NCI-H2227 (cell line): ENCODE measurements around the gene ZC3H12A.

Experiments used
- DNase-seq: peaks from one replicate; lab custom pipeline; 2025; ENCODE audit not compliant: unreplicated experiment; lab: John Stamatoyannopoulos, UW

ZC3H12A gene

DNA sequence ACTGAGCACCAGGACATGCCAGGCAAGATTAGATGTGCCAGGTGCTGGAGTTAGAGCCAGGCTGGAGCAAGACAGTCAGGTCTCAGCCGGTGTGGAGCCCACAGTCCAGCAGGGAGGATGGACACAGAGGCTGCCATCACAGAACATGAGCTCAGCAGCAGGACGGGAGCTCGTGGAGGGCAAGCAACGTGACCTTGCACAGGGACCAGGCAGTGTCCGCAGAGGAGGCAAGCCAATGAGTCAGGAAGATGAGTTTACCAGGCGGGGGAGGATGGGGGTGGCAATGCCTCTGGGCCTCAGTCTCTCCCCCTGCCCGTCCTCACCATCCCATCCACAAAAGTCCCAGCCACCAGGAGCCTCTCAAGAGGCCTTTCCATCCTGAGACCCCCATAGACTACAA lies 20.7 kb upstream of the ZC3H12A start:
- DNase-seq: no peak

DNA sequence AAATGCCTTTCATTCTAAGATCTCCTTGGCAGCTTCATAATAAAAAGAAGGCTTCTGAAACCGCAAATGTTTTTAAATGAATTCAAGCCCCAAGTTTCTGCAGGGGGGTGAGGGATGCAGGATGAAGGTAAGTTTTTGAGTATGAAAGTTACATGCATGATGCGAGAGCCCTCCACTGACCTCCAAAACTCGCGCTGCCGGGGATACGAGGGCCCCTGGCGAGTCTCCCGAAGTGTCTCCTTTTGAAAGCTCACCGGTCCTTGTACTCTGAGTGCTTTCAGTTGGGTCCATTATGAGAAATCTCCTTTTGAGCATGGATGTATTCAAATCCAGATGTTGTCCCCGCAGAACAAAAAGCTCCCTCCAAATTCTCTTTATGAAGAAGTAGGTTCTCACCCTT lies 18.9 kb upstream of the ZC3H12A start:
- no peak for DNase-seq

DNA sequence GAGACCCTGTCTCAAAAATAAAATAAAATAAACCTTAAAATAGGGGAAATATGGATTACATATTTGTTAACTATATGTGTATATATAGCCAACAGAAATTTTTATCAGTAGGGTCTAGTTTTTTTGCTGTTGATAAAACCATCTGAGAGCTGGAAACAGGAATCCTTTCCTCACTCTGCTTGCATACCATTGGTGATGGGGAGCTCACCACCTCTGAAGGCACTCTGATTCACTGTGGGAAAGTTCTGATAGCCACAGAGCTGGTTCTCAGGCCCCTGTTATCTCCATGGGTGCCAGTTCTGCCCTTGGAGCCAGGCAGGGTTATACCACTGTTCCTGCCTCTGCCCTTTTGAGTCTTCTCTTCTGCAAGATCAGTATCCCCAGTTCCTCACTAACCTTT lies 17.8 kb upstream of the ZC3H12A start:
- DNase-seq: no peak

DNA sequence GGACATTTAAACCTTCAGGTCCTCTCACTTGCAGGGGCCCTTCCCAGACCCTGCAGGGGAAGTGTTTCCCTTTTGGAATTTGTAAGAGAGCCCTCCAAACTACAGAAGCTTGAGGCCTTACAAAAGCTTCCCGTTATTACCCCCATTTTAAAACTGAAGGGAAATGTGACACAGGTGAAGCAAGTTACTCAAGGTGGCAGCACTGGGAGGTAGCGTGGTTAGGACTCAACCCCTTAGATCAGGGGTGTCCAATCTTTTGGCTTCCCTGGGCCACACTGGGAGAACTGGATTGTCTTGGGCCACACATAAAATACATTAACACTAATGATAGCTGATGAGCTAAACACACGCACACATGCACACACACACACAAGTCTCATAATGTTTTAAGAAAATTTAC lies 15.8 kb upstream of the ZC3H12A start:
- no peak for DNase-seq

DNA sequence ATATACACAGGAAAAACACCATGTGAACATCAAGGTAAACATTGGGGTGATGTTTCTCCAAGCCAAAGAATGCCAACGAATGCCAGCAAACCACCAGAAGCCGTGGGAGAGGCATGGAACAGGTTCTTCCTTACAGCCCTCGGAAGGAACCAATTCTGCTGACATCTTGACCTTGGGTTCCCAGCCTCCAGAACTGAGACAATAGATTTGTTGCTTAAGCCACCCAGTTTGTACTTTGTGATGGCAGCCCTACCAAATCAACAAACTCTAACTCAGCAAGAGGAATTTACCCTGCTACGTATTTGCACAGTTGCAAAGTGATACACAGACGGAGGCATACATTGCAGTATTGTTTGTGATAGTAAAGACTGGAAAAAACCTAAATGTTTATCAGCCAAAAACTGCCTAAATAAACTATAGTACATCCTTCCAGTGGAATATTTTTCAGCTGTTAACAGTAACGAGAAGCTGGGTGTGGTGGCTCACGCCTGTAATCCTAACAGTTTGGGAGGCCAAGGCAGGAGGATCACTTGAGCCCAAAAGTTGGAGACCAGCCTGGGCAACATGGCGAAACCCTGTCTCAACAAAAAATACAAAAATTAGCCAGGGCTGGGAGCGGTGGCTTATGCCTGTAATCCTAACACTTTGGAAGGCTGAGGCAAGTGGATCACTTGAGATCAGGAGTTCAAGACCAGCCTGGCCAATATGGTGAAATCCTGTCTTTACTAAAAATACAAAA lies 12.5 kb upstream of the ZC3H12A start:
- DNase-seq: no peak

DNA sequence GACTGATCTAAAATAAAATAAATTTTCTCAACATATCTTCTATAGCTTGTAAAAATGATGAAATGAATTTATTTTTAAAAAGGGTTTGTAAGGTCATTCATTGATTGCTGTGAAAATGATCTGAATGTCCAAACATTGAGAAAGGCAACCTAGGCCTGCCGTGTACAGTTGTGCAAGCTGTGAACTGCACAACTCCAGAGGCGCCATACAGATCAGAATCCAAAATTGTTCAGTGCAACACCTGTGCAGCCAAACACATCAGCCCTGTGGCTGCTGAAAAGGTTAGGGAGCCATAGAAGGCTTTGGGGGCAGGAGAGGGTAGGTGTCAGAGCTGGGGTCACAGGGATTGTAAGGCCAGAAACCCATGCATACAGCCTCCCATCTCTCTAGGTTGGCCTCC lies 9.9 kb upstream of the ZC3H12A start:
- DNase-seq: no peak

DNA sequence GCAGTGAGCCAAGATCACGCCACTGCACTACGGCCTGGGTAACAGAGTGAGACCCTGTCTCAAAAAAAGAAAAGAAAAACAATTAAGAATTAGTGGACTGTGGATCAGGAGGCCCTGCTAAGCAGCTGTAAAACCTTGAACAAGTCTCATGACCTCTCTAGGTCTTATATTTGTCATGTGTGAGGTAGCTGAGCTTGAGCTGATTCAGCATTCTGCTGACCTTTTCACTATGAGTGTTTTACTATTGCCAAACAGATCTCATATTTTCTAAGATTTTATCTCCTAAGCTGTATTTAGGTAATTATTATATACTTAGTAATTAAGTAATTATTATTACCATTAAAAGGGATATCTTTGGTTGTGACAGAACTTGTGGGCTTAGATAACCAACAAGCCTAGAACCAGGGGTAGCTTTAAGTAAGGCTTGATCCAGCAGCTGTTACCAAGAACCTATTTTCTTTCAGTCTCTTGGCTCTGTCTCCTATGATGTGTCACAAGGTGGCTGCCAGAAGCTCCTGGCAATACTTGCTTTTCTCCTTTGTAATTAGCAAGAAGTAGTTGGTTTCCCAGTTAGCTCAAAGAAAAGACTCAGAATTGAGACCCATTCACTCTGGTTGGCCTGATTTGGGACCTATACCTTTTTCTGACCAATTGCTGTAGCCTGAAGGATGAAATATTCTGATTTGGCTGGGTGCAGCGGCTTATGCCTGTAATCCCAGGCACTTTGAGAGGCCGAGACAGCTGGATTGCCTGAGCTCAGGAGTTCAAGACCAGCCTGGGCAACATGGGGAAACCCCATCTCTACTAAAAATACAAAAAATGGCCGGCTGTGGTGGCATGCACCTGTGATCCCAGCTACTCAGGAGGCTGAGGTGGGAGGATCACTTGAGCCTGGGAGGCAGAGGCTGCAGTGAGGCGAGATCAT lies 8.5 kb upstream of the ZC3H12A start:
- no peak for DNase-seq

DNA sequence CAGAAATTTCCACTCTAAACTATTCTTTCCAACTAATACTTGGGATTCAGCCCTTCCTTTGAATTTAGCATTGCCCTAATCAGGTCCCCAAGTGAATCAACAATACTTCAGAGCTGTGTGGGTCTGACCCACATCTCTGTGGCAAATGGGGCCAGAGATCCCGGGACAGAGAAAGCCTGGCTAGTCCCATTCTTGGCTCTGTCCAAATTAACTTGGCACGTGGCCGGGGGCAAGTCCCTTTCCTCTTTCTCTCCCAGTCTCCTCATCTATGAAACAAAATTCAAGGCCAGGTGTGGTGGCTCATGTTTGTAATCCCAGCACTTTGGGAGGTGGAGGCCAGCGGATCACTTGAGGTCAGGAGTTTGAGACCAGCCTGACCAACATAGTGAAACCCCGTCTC lies 6.3 kb upstream of the ZC3H12A start:
- no peak for DNase-seq

DNA sequence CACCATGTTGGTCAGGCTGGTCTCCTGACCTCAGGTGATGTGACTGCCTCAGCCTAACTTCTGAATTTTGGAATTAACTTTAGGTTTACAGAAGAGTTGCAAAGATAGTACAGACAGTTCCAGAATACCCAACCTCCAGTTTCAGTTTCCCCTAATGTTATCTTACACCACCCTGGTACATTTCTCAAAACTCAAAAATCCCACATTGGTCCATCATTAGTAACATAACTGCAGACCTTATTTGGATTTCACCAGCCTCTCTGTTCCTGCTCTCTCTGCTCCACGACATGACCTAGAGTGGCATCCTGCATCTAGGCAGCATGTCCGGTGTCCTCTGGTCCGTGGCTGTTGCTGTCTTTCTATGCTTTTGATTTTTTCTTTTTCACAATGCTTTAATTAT lies 5.0 kb upstream of the ZC3H12A start:
- no peak for DNase-seq

DNA sequence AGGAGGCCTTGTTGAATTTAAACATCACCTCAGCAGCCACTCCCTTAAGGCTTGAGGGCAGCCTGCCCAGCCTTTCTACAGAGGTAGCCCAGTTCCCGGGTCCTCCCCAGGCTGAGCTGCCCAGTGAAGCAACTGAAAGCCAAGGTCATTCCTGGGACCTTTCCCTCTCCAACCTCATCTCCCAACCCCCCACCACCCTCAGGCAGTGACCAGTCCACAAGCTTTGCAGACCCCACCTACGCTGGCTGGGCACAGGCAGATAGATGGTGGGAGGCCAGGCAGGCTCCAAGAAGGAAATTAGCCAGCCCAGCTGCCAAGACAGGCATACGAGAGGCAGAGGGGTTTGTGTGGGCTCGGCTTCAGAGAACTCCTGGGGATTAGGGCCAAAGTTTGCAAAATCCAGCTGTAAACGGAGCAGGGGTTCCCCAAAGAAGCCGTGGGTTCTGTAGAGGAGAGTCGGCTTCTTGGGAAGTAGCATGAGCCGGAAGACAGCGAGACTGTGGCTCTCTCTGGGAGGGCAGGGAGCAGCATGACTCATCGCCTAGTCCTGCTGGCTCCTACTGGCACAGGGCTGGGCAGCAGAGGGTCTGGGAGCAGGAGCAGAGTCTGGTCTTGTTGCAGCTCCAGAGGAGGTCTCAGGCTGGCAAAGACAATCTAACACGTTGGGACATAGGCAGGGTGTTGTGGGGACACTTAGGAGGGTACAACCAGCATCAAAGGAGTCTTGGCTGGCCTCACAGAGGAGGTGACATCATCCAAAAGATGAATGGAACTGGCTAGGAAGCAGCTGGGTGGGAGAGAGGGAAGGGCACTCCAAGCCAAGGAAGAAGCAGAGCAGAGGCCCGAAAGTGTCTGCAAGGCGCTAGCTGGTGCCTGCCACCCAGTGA lies 2.8 kb upstream of the ZC3H12A start:
- DNase-seq: peak; percentile 34

DNA sequence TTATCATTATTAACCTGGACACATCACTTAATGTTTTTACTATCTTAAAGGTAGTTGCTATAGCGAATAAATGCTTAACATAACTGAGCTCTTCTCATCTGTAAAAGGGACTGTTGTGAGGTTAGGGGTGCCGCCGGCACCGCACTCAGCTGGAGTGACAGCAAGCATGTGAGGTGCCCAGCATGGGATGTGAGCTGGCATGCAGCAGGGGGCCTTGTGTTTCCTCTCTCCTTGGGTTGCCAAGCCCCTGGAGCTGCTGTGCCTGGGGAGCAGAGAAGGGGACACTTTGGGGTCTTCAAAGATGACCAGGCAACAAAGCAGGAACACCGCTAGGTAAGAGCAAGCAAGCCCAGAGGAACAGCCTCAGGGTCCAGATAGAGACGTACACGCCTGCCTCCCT lies 2.1 kb upstream of the ZC3H12A start:
- no peak for DNase-seq

DNA sequence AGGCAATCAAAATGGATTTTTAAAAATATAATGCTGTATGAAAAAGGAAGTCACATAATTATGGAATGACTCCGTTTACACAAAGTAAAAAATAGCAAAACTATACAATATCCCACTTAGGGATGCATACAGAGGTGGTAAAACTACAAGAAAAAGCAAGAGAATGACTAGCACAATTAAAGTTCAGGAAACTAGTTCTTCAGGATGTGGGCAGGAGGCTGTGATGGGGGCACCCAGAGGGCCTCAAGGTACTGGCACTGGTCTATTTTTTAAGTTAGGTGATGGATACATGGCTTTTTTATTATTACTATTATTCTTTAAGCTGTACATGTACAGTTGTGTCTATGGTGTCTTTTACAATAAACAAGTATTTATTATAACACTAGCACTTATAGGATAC lies 1.4 kb upstream of the ZC3H12A start:
- no peak for DNase-seq

DNA sequence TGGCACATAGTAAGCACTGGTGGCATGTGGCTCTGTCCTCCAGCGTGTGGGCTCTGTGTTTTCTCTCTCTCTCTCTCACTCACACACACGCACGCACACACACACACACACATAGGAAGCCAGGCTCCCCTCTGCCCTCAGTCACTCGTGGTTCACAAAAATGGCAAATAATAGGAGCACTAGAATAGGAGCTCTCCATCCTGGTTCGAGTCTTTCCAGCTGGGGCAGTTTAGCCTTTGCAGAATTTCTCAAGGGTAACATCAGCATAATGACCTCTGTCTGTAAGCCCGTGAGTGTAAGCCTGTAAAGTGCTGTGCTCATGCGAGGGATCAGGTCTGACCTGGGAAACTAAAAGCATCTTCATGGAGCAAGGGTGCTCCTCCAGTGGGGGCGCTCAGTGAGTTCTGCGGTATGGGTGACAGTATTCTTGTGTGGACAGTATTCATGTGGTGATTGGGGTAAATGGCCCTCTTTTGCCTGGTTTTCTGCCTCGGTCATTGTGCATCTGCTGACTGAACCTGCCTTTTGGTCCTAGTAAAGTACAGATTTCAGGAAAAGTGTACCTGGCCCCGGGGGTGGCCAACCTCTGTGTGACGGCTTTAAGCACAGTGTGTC lies 842 bp upstream of the ZC3H12A start:
- DNase-seq: no peak

DNA sequence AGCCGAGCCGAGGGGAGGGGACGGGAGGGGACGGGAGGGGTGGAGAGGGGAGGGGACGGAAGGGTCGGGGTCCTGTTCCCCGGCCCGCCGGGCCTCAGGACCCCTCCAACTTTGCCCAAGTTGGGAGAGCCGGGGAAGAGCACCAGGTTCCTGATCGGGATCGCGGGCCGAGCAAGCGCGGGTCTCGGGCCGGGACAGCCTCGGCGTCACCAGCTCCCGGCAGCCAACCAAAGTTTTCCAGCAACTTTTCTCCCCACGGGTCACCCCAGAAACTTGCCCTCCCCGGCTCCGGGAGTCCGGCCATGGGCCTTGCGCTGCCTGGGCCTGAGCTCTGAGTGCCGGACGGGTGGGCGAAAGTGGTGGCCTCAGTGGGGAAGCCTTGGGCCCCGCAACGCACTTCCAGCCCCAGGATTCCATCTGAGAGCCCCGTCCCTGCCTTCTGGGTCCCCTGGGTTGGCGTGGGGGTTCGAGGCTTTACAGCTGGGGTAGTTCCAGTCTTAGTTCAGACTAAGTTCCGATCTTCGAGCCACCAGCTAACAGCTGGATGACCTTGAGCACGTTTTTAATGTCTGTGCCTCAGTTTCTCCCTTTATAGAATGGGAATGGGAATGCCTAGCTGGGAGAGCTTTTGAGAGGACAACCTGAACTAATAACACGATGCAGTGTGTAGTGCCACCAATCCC lies 458 bp downstream of the ZC3H12A start:
- DNase-seq: no peak

DNA sequence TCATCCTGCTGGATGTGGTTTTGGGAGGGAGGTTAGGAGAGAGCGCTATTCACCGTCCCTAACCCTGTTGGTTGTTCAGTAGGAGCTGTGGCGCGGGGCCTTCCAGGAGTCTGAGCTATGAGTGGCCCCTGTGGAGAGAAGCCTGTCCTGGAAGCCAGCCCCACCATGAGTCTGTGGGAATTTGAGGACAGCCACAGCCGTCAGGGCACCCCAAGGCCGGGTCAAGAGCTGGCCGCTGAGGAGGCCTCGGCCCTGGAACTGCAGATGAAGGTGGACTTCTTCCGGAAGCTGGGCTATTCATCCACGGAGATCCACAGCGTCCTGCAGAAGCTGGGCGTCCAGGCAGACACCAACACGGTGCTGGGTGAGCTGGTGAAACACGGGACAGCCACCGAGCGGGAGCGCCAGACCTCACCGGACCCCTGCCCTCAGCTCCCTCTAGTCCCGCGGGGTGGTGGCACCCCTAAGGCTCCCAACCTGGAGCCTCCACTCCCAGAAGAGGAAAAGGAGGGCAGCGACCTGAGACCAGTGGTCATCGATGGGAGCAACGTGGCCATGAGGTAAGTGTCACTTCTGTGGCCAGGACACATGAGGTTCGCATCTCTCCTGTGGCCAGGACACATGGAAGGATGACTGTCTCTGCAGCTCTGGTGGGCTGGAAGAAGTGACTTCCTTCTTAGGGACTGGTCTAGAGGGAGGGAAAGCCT lies 1.2 kb downstream of the ZC3H12A start:
- DNase-seq: no peak

DNA sequence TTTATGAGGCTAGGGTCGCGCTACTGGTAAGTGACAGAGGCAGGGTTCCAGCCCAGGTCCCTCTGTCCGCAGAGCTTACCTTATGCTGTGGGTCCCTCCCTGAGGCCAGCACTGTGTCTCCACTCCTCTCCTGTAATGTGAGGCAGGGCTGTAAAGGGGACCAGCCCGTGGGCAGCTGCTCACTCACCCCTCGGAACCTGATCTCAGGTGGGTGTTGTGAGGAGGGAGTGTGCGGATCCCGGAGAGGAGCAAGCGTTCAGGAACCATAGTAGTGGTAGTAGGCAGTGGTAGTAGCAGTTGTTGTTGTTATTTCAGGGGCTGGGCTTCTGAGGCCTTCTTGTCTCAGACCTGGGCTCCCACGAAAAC lies 1.7 kb downstream of the ZC3H12A start:
- DNase-seq: no peak

DNA sequence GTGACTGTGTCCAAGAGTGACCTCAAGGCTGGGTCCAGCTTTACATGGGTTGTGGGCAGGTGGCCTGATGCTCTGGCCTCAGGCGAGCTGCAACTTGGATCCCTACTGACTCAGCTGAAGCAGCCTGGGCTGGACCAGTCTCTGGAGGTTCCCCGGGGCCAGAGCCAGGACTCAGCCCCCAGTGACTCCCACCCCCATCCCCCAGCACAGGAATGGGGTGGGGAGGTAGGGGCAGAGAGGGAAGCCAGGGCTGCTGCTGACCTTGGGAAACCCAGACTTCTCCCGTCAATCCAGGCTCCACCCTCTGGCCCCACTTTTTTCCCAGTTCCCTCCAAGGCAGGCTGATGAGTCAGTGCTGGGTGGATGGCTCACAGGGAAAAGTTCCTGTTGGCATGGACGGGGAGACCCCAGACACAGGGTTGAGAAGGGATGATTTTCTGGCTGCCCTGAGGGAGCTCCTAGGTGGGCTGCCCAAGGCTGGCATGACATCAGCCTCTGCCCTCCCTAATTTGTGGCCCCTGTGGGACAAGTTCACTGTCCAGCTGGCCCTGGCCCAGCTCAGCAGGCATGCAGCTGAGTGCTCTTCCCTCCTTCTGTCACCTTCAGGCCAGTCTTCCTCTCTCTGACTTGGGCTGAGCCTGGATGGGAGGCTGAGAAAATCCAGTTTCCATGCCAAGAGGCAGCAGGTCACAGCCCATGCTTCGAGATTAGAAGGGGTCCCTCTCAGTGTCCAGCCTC lies 2.2 kb downstream of the ZC3H12A start:
- no peak for DNase-seq

DNA sequence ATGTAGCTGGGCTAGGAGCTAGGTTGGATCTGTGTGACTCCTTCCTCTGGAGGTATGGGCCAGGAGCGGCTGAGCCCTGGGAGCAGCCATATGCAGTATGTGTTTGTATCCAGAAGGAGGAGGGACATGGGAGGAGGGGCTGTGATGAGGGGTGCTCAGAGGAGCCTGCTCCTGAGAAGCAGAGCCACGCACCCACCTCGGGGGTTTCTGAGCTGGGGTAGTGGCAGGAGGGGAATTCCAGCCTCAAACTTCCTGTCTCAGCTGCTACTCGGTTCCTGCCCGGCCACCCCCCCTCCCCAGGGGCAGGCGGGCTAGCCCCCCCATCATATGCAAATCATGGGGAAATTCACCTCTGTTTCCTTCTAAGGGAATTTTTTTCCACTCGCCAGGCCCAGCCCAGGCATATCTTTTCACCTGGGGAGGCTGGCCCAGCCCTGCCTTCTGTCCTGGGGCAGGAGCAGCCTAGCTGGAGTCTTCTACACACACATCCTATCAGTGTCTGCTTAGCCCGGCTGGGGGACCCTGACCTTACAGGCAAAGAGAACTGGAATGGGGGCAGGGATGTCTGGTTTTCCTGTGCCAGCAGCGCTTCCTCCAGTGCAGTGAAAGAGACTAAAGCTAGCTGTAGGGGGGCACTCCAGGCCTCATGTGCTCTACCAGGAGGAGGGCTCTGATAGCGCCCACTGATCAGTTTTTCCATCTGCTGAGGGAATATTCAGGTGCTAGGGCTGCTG lies 3.0 kb downstream of the ZC3H12A start:
- DNase-seq: peak; percentile 48

DNA sequence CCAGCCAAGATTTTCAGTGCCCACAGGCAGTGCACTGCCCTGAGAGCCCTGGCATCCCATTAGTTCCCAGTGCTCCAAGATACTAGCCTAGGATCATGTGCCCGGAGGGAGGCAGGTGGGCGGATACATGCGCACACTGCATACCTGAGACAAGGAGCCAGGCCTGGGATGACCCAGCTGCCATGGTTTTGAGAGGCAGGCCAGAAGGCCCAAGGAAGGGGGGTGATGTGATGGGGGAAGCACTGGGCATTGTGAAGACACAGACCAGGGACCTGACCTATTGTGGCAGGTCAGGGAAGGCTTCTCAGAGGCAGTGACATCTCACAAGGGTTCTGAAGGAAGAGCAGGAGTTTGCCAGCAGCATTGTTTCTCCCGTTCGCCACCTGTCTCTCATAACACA lies 3.6 kb downstream of the ZC3H12A start:
- DNase-seq: no peak
